Ectodermal cell (in vitro differentiated cells): ENCODE measurements around the gene RPTOR.

Experiments used
- H3K27ac ChIP-seq: 2 replicates; pipeline ENCODE4 v1.7.0; 2013; ENCODE audit warnings: mild to moderate bottlenecking, low read depth, low read length; ENCODE audit not compliant: insufficient read depth, poor library complexity, severe bottlenecking
- H3K27me3 ChIP-seq: 2 replicates; pipeline ENCODE4 v1.7.0; 2013; ENCODE audit warnings: mild to moderate bottlenecking, low read length; ENCODE audit not compliant: insufficient read depth, control insufficient read depth, poor library complexity, severe bottlenecking
- H3K36me3 ChIP-seq: one replicate; pipeline ENCODE4 v1.7.0; 2013; ENCODE audit warnings: low read length; ENCODE audit not compliant: control insufficient read depth, insufficient read depth
- H3K4me1 ChIP-seq: one replicate; pipeline ENCODE4 v1.7.0; 2013; ENCODE audit warnings: low read length; ENCODE audit not compliant: control insufficient read depth, insufficient read depth
- H3K4me3 ChIP-seq: 2 replicates; pipeline ENCODE4 v1.7.0; 2013; ENCODE audit warnings: low read depth, low read length, control low read depth; ENCODE audit not compliant: insufficient read depth
- H3K9me3 ChIP-seq: 2 replicates; pipeline ENCODE4 v1.7.0; 2013; ENCODE audit warnings: mild to moderate bottlenecking, low read length, moderate library complexity; ENCODE audit not compliant: control insufficient read depth
- WGBS, 2 experiments: methylation state at CpG; one replicate each; pipeline ENCODE4 v1.1.7; 2013; ENCODE audit warnings: missing lambda C conversion rate in 2 of 2; 5-methylcytosine and 5-hydroxymethylcytosine counted together

RPTOR gene

DNA sequence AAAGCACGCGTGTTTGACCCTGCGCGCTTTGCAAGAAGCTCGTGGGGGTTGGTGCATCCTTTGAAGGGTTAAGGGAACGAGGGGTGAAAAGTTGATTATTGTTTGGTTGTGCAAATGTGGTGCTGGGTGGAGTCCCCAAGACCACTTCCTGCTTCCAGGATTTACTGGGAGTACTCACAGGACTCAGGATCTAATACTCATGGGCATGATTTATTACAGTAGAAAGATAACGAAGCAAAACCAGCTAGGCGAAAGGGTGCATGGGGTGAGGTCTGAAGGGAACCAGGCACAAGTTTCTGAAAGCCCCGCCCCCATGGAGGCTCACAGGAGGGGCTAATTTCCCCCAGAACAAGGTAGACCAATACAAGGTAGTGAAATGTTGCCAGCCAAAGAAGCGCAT, 58.8 kb downstream of the RPTOR start:
- no peaks in the 10 kb centered on the region for H3K27me3 ChIP-seq
- no peaks in the 10 kb centered on the region for H3K36me3 ChIP-seq
- no peak overlapping the region for H3K4me3 ChIP-seq
- no peak overlapping the region for H3K27ac ChIP-seq
- H3K4me1 ChIP-seq, result no peaks in the 10 kb centered on the region
- 94% methylated on average over 10 of the region's 10 CpGs for WGBS, 2 experiments
- no peaks in the 10 kb centered on the region for H3K9me3 ChIP-seq

DNA sequence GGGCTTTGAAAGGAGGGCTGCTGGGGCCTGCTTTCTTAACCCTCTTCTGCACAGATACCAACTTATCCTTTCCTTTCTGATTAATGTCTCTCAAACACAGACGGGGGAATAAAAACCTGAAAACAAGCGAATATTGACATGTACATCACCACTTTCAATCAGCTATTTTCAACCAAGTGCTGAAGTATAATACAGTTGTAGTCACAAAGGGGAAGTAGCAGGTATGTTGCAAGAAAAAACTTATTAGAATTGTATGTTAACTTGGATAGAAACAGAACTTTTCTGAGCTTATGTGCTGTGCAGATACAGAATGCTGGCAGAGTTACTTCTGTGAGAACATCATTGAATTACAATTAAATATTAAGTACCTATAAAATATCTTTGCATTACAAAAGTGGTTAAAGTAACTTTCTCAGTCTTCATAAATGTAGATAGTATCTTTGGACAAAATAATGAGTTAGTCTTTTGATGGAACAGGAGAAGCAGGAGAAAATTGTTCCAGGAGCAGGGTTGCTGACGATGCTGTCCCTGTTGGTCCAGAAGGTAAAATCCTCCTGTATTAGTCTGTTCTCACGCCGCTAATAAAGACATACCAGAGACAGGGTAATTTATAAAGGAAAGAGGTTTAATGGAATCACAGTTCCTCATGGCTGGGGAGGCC, 59.5 kb downstream of the RPTOR start:
- H3K27ac ChIP-seq, result no peak overlapping the region
- H3K27me3 ChIP-seq, result no peaks in the 10 kb centered on the region
- no peaks in the 10 kb centered on the region for H3K9me3 ChIP-seq
- 95 to 98% methylated on average over 5 of the region's 5 CpGs for WGBS, 2 experiments
- H3K4me1 ChIP-seq, result no peaks in the 10 kb centered on the region
- H3K4me3 ChIP-seq, result no peak overlapping the region
- H3K36me3 ChIP-seq, result no peaks in the 10 kb centered on the region

DNA sequence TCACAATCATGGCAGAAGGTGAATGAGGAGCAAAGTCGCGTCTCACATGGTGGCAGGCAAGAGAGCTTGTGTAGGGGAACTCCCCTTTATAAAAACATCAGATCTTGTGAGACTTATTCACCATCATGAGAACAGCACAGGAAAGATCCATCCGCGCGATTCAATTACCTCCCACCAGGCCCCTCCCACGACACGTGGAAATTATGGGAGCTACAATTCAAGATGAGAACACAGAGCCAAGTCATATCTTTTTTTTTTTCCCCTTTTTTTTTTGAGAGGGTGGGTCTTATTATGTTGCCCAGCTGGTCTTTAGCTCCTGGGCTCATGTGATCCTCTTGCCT, 60.0 kb downstream of the RPTOR start:
- H3K36me3 ChIP-seq, result no peaks in the 10 kb centered on the region
- H3K9me3 ChIP-seq, result no peaks in the 10 kb centered on the region
- no peaks in the 10 kb centered on the region for H3K27me3 ChIP-seq
- no peak overlapping the region for H3K4me3 ChIP-seq
- H3K27ac ChIP-seq, result no peak overlapping the region
- no peaks in the 10 kb centered on the region for H3K4me1 ChIP-seq
- 94 to 96% methylated on average over 7 of the region's 7 CpGs for WGBS, 2 experiments

DNA sequence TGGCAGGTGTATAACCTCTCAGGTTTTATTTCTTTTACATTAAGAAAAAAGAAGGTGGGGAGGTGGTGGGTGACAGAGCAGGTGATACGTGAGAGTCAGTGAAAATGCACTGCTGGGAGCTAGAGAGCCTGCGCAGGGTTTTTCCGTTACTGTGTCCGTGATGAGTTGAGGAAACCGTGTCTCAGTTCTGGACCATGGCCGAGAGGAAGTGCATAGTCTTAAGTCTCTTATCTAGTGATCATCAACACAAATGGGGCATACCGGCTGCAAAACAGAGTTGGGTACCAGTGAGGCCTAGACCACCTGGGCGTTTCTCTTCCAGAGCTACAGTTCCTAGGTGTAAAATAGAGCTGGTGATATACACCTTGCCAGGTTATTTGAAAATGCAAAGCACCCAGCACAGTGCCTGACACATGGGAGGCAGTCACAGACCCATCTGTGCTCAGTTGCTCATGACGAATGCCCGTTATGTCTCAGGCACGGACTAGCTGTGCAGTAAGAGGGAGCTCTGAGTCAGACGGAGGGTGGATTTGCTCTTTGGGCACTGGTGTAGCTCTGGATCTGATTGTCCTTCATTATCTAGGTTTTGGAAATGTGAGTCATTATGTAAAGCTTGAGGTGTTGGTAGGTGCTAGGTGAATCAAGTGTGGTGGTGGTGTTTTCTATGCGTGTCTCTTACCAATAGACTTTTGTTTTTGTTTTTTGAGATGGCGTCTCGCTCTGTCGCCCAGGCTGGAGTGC, 60.9 kb downstream of the RPTOR start:
- Histone ChIP-seq H3K27ac (no peak overlapping the region), H3K9me3 (no peaks in the 10 kb centered on the region), H3K36me3 (no peaks in the 10 kb centered on the region), H3K4me1 (no peaks in the 10 kb centered on the region), H3K4me3 (no peak overlapping the region), H3K27me3 (no peaks in the 10 kb centered on the region)
- 95% methylated on average over 16 of the region's 16 CpGs for WGBS, 2 experiments

DNA sequence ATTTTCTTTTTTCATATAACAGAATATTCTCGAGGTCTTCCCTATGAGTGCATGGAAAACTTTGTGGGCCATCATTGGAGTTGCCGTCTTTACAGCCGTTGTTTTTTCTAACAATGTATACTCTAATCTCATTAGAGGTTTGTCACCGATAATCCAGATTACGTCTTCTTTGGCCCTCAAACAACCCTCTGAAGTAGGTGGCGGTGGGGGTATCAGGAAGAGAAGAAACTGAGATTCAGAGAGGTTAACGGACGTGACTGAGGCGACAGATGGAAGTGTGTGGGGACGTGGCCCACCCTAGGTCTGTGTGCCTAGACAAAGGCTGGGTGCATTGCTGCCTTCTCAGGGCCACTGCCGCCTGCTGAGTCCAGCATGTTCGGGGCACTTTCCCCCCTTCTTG, 63.7 kb downstream of the RPTOR start:
- Histone ChIP-seq H3K4me1 (no peaks in the 10 kb centered on the region), H3K36me3 (no peaks in the 10 kb centered on the region), H3K27me3 (no peaks in the 10 kb centered on the region), H3K27ac (no peak overlapping the region), H3K4me3 (no peak overlapping the region), H3K9me3 (no peaks in the 10 kb centered on the region)
- WGBS, 2 experiments, result 93 to 96% methylated on average over 12 of the region's 12 CpGs

DNA sequence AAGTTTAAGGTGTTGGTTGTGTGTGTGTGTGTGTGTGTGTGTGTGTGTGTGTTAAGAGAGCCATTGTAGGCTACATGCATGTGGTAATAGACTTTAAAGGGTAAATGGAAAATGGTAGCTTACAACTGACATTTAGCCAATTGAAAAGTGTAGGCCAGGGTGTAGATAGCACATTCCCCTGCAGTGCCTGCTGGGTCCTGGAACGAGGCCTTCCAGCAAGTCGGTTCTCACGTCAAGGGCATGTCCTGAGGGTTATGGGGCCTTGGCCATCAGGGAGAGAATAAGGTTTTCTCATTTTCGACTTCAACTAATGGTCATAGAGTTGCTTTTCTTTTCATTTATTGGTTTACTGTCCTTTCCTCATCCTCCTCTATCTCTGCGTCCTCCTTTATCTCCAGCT, 65.1 kb downstream of the RPTOR start:
- H3K27me3 ChIP-seq, result no peaks in the 10 kb centered on the region
- no peaks in the 10 kb centered on the region for H3K36me3 ChIP-seq
- no peaks in the 10 kb centered on the region for H3K9me3 ChIP-seq
- H3K4me3 ChIP-seq, result no peak overlapping the region
- H3K27ac ChIP-seq, result no peak overlapping the region
- 92 to 96% methylated on average over 5 of the region's 5 CpGs for WGBS, 2 experiments
- no peaks in the 10 kb centered on the region for H3K4me1 ChIP-seq

DNA sequence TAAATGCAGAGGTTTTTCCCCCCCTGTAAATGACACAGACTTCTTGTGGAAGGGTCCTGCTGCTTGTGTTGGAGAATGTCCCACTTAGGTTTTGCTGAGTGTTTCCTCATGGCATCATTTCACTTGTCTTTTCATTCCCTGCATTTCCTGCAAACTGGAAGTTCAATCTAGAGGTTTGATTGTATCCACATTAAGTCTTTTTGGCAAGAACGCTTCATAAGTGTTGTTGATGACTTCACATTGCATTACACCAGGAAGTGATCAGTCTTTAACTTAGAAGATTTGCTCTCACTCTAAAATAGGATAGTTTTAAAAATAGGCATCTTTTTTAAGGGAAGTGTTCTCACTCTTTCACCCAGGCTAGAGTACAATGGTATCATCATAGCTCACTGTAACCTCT, 67.2 kb downstream of the RPTOR start:
- Histone ChIP-seq H3K36me3 (no peaks in the 10 kb centered on the region), H3K27me3 (no peaks in the 10 kb centered on the region)
- 91 to 100% methylated on average over 1 of the region's 1 CpG for WGBS, 2 experiments

DNA sequence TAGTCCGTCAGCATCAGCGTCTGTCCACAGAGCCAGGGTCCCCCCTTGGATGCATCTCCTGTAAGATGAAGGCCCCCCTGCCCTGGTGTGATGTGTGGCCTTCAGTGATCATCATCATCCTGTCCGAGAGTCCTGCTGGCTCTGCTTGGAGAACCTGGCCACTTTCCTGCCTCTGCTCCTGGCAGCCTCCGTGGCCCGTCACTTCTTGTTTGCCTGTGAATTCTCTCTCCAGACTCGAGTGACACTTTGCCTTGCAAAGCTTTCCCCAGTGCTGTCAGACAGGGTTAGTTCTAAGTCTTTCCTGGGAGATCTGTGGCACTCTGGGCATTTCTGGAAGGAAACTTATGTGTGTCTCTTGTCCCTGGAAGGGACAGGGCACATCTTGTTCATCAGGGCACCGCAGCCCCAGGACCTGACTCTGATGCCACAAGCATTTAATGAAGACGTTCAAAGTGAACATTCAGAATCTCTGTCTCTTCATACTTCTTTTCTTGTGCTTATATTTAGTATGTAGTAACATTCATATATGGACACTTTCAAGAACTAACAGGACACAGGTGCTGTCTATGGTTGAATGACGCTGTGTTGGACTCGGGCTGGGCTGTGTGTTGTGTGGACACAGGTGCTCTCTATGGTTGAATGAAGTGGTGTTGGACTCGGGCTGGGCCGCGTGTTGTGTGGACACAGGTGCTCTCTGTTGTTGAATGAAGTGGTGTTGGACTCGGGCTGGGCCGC, 68.5 kb downstream of the RPTOR start:
- Histone ChIP-seq H3K4me1 (no peaks in the 10 kb centered on the region), H3K27me3 (no peaks in the 10 kb centered on the region), H3K27ac (no peak overlapping the region), H3K4me3 (no peak overlapping the region), H3K9me3 (no peaks in the 10 kb centered on the region), H3K36me3 (no peaks in the 10 kb centered on the region)
- 93 to 96% methylated on average over 15 of the region's 15 CpGs for WGBS, 2 experiments

More for the DNA sequence above, 67.2 kb downstream of the RPTOR start:
- Histone ChIP-seq H3K4me1 (no peaks in the 10 kb centered on the region), H3K4me3 (no peak overlapping the region), H3K27ac (no peak overlapping the region), H3K9me3 (no peaks in the 10 kb centered on the region)

DNA sequence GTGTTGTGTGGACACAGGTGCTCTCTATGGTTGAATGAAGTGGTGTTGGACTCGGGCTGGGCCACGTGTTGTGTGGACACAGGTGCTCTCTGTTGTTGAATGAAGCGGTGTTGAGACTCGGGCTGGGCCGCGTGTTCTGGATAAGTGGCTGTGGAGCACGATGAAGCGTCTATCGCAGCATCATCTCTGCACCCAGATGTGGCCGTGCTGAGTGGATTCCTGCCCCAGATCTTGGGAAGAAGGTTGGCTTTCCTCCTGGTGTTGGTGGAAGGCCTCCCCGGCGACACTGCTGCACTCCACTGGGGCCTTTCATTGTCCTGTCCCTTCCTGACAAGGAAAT, 69.1 kb downstream of the RPTOR start:
- no peaks in the 10 kb centered on the region for H3K36me3 ChIP-seq
- H3K27me3 ChIP-seq, result no peaks in the 10 kb centered on the region
- 95 to 96% methylated on average over 12 of the region's 12 CpGs for WGBS, 2 experiments
- H3K9me3 ChIP-seq, result no peaks in the 10 kb centered on the region
- H3K4me3 ChIP-seq, result no peak overlapping the region
- H3K4me1 ChIP-seq, result no peaks in the 10 kb centered on the region
- no peak overlapping the region for H3K27ac ChIP-seq

DNA sequence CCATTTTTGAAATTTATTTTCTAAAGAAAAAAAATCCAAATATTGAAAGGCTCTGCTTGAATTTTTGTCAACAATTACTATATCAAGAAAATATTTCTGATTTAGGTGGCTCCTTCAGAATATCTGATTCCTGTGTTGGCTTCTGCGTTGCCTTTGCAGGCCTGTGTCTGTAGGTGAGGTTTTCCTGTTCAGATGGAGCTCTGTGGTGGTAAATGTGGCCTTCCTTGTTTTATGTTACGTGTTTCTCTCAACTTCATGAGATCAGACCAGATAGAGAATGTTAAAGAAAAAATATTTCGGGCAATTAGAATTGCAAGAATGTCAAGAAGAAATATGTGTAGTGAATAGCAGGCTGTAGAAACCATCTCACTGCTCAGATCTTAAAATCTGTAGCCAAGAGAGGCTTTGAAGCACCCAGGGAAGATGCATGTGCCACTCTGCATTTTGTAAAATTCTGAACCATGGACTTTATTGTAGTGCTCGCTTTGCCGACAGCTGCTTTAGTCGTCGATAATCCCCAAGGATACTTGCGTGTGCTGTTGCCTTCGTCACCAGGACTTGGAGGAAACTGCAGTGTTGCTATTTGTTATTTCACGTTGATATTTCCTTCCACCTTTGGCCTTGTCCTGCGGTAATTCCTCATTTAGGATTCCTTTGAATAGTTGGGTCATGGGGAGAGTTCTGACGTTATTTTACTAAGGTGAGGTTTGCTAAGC, 69.9 kb downstream of the RPTOR start:
- 93 to 94% methylated on average over 12 of the region's 12 CpGs for WGBS, 2 experiments
- Histone ChIP-seq H3K4me1 (no peaks in the 10 kb centered on the region), H3K27me3 (no peaks in the 10 kb centered on the region), H3K27ac (no peak overlapping the region), H3K9me3 (no peaks in the 10 kb centered on the region), H3K4me3 (no peak overlapping the region), H3K36me3 (no peaks in the 10 kb centered on the region)
